ENCODE measurements around the gene CST3. TPM values are rescaled to one million over a fixed set of nuclear protein-coding genes. Genes with fewer than 3 reads are reported as not detected.

CST3 gene, protein sequence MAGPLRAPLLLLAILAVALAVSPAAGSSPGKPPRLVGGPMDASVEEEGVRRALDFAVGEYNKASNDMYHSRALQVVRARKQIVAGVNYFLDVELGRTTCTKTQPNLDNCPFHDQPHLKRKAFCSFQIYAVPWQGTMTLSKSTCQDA
- 240 to 466 TPM (median 438 TPM) in 5 replicates for total RNA-seq (2022; extraction: Qiagen RNA extraction)

DNA sequence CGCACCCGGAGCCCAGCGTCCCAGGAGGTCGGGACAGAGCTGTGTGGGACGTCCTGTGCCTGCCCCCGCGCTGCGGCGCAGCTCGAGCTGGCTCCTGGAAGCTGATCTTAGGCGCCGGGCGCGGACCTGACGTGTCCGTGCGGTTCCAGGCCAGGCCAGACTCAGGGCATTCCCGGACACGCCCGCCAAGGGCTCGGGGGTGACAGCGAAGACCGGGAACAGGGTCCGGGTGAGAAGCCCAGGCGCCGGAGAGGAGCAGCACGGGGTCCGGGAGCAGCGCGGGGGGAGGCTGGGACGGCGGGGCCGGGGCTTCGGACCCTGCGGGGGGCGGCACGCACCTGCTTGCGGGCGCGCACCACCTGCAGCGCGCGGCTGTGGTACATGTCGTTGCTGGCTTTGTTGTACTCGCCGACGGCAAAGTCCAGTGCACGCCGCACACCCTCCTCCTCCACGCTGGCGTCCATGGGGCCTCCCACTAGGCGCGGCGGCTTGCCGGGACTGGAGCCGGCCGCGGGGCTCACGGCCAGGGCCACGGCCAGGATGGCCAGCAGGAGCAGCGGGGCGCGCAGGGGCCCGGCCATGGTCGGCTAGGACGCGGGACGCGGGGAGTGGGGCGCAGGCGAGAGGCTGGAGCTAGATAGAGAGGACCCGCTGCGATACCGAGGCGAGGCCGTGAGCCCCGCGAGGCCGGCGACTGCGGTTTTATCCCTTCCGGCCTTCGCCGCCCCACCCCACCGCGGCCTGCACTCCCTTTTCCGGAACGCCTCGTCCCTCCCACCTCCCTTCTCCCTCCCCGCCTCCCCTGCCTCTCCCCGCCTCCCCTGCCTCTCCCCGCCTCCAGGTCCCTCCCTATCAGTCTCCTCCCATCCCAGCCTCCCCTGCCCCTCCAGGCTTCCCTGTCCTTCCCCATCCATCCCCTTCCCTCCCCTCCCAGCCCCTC lies at the start of gene CST3:
CST3 (minus strand) TSS at position 674 of the 940 bp plus-strand sequence; CDS start at position 581, 93 bp downstream.

DNA sequence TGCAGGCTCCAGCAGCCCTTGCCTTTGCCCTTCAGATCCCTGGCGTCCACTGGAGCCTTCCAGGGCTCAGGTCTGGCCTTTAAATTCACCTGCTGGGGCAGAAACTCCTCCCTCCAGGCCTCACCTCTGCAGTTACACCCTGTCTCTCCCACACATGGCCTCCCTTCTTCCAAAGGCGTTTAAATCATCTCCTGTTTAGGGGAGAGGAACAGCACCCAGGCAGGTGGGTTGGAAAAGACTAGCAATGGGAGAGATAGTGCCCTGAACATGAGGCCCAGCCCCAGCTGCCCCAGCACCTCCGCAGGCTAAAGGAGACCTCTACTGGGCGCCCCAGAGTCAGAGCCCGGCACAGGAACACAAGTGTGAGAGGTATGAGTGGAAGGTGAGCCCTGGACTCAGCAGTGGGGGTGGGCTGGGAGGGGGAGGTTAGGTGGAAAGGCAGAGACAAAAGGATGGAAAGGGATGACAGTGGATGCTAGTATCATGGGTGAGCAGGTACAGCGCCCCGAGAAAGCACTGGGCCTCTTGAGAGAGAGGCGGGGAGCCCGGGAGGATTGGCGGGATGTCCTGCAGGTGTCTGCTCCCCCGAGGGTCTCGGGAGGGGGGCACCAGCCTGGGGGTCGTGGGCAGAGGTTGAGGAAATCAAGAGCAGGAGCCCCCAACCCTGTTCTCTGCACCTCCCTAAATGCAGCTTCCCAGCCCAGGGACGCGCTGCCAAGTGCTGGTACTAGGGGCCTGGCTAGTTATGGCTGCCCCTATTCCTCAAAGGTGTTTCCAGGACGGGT lies 31.7 kb downstream of the CST3 start, which contains the start of gene CST9:
CST9 (minus strand) TSS at position 51 of the 785 bp plus-strand sequence. CDS start 53 bp downstream, outside the sequence.

Other genes with a start within 250 kb of the CST3 start
- 2.6 to 3.7 TPM (median 3.5 TPM) in 5 replicates for gene NAPB, start 216.5 kb downstream of the CST3 start, total RNA-seq (2022; extraction: Qiagen RNA extraction)
- gene CSTL1, start 198.3 kb downstream of the CST3 start, total RNA-seq (2022; extraction: Qiagen RNA extraction), result not detected in 5 replicates
- not detected in 5 replicates for gene CST11, start 185.1 kb downstream of the CST3 start, total RNA-seq (2022; extraction: Qiagen RNA extraction)
- gene CST8, start 146.8 kb downstream of the CST3 start, total RNA-seq (2022; extraction: Qiagen RNA extraction), result not detected in 5 replicates
- gene CST9L, start 69.5 kb downstream of the CST3 start, total RNA-seq (2022; extraction: Qiagen RNA extraction), result not detected in 5 replicates
- gene CST9, start 32.0 kb downstream of the CST3 start, total RNA-seq (2022; extraction: Qiagen RNA extraction), result not detected in 5 replicates
- 0.14 TPM in 1 of 5 replicates, not detected in the others for gene CST4, start 51.1 kb upstream of the CST3 start, total RNA-seq (2022; extraction: Qiagen RNA extraction)
- gene CST1, start 113.0 kb upstream of the CST3 start, total RNA-seq (2022; extraction: Qiagen RNA extraction), result 0.80 to 2.1 TPM (median 1.2 TPM) in 5 replicates
- gene CST2, start 188.8 kb upstream of the CST3 start, total RNA-seq (2022; extraction: Qiagen RNA extraction), result 0.84 to 1.6 TPM (median 1.4 TPM) in 5 replicates
- not detected in 5 replicates for gene CST5, start 241.8 kb upstream of the CST3 start, total RNA-seq (2022; extraction: Qiagen RNA extraction)

All from A549 treated with AZD2906 at 1 μM for 4 hours (cell line).